ENCODE results near the gene BRD9.

GRCh38 chr5:911601-912000, 19.0 kb upstream of the BRD9 start:
- TF ChIP-seq, protein P1, sequence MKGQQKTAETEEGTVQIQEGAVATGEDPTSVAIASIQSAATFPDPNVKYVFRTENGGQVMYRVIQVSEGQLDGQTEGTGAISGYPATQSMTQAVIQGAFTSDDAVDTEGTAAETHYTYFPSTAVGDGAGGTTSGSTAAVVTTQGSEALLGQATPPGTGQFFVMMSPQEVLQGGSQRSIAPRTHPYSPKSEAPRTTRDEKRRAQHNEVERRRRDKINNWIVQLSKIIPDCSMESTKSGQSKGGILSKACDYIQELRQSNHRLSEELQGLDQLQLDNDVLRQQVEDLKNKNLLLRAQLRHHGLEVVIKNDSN (CRISPR knock-in tag; IDR thresholded peaks at IDR 0.05), result no peak
- no peak for TF ChIP-seq CBFB (CRISPR knock-in tag; IDR thresholded peaks at IDR 0.05; ENCODE audit: low read depth)
- TF ChIP-seq SP1 (CRISPR knock-in tag; conservative IDR thresholded peaks at IDR 0.05), result no peak
- TF ChIP-seq ZNF232 (CRISPR knock-in tag; IDR thresholded peaks at IDR 0.05), result no peak
- TF ChIP-seq CTCF (IDR thresholded peaks at IDR 0.05), result no peak
- TF ChIP-seq ZSCAN18 (CRISPR knock-in tag; IDR thresholded peaks at IDR 0.05), result no peak
- no peak for TF ChIP-seq NR3C1 (CRISPR knock-in tag; conservative IDR thresholded peaks at IDR 0.05; ENCODE audit: low read depth)
- TF ChIP-seq ZNF396 (CRISPR knock-in tag; IDR thresholded peaks at IDR 0.05; ENCODE audit: borderline replicate concordance), result no peak
- TF ChIP-seq, protein P2, sequence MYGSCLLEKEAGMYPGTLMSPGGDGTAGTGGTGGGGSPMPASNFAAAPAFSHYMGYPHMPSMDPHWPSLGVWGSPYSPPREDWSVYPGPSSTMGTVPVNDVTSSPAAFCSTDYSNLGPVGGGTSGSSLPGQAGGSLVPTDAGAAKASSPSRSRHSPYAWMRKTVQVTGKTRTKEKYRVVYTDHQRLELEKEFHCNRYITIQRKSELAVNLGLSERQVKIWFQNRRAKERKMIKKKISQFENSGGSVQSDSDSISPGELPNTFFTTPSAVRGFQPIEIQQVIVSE (CRISPR knock-in tag; IDR thresholded peaks at IDR 0.05; ENCODE audit: borderline replicate concordance), result no peak
- TF ChIP-seq, protein P3, sequence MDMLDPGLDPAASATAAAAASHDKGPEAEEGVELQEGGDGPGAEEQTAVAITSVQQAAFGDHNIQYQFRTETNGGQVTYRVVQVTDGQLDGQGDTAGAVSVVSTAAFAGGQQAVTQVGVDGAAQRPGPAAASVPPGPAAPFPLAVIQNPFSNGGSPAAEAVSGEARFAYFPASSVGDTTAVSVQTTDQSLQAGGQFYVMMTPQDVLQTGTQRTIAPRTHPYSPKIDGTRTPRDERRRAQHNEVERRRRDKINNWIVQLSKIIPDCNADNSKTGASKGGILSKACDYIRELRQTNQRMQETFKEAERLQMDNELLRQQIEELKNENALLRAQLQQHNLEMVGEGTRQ (CRISPR knock-in tag; IDR thresholded peaks at IDR 0.05), result no peak

All from WTC11 (cell line).